NCI-H510A (cell line): ENCODE measurements around the gene TTC16.

Experiments used
- DNase-seq: peaks from one replicate; lab custom pipeline; 2025; lab: John Stamatoyannopoulos, UW

Gene TTC16

DNA sequence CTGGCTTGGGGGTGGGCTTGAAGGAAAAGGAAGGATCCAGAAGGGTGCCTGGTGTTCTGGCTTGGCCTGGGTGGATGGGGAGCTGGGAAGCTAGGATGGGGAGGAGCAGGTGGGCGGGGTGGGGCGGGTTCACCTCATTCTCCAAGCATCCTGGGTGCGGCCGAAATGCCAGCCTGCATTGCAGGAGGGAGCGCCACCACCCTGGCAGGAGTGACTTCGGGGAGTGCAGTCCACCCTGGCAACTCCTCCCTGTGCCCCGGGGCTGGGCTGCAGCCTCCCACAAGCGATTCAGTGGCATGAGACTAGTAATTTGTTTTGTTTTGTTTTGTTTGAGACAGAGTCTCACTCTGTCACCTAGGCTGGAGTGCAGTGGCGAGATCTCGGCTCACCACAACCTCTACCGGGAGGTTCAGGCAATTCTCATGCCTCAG, 5.5 kb downstream of the TTC16 start:
- DNase-seq = peak; percentile 44

GRCh38 chr9:127722055-127722745, 6.3 kb downstream of the TTC16 start:
- no peak for DNase-seq

- no peak for DNase-seq
Observed at GRCh38 chr9:127723013-127723412, 7.1 kb downstream of the TTC16 start.

- no peak for DNase-seq
Observed at GRCh38 chr9:127723444-127723843, 7.6 kb downstream of the TTC16 start.

DNA sequence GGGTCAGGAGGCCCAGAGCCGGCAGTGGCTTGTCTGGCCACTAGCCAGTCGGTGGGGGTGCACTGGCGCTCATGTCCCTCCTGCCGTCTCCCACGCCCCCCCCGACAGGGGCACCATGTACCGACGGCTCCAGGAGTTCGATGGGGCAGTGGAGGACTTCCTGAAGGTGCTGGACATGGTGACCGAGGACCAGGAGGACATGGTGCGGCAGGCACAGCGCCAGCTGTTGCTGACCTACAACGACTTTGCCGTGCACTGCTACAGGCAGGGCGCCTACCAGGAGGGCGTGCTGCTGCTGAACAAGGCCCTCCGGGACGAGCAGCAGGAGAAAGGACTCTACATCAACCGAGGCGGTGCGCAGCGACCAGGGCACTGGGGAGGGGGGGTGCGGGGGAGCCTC, 8.1 kb downstream of the TTC16 start:
- DNase-seq = no peak

GRCh38 chr9:127726871-127727270, 11.0 kb downstream of the TTC16 start:
- DNase-seq = no peak

GRCh38 chr9:127728808-127729207, 12.9 kb downstream of the TTC16 start:
- no peak for DNase-seq

DNA sequence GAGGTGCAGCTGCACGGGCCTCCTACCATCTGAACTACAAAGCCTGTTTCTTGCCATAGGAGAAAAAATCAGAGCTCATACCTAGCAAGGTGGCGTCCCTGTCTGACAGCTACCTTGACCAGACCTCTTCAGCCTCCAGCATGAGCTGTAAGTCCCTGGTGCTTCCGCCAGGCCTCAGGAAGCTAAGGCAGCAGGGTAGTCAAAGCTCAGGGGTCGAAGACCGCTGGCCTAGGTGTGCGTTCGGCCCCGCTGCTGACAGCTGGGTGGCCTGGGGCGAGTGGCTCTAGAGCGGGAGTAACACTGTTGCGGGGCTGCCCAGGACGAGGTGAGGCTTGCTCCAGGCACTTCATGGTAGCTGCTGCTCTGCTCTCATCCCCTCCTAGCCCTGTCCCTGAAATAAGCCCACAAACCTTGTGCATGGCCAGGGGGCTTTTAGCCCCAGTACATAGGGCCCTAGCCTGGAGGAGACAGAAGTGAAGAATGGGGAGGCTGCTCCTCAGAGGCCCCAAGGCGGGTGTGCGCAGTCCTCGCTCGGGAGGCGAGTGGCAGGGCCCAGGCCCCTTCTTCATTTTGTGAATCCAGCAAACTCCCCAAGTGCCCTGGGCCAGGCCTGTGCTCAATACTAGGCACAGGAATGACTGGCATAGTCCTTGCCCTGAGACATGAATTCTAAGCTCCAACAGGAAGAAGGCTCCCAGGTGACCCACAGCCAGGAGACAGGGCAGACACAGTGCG, 13.8 kb downstream of the TTC16 start:
- no peak for DNase-seq

DNA sequence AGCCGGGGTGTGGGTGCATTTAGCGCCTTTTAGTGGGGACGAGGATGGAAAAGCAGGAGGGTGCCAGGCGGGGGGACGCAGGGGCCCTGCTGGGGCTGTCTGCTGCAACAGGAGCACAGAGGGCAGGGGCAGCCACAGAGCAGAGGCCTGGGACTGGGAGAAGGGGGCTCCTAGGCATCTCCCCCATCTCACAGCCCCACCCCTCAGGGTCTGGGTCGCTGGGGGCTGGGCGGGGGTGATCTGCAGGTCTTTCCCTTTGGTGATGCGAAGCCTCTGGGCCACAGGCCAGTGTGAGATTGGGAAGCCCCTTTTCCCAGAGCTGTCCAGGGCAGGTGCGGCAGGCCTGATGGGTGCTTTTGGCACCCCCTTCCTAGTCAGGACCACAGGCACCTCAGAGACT, 14.4 kb downstream of the TTC16 start:
- no peak for DNase-seq

DNA sequence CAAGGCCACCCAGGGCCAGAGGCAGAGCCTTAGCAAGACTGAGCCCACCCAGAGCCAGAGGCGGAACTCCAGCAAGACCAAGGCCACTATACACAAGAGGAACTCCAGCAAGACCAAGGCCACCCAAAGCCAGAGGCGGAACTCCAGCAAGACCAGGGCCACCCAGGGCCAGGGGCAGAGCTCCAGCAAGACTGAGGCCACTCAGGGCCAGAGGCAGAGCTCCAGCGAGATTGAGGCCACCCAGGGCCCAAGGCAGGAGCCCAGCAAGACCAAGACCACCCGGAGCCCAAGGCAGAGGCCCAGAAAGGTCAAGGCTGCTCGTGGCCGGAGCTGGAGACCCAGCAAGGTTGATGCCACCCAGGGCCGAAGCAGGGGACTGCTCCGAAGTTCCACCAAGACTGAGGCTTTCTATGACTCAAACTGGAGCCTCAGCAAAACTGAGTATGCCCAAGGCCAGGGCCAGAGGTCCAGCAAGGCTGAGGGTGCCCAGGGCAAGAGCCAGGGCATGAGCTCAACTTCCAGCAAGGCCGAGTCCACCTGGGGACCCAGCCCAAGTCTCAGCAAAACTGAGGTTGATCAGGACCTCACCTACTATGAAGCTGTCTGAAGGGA, 15.0 kb downstream of the TTC16 start:
- DNase-seq = no peak

DNA sequence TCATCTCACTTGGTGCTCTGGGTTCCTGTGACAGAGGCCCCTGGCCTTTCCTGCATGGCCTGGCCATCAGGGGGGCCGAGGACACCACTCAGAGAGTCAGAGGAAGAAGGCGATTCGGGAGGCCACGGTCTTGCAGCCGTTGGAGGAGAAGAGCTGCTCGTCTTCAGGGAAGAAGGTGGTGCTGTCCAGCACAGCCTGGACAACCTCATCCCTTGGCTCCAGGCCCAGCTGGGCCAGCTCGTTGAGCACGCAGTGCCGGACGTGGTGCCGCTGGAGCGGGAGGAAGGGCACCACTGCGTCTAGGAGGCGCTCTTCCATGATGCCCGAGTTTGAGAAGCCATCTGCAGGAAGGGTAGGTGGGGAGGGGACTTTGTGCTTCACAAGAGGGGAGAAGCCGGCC, 16.1 kb downstream of the TTC16 start:
- DNase-seq = no peak

GRCh38 chr9:127732444-127732843, 16.6 kb downstream of the TTC16 start:
- no peak for DNase-seq

GRCh38 chr9:127733614-127734013, 17.7 kb downstream of the TTC16 start:
- no peak for DNase-seq

DNA sequence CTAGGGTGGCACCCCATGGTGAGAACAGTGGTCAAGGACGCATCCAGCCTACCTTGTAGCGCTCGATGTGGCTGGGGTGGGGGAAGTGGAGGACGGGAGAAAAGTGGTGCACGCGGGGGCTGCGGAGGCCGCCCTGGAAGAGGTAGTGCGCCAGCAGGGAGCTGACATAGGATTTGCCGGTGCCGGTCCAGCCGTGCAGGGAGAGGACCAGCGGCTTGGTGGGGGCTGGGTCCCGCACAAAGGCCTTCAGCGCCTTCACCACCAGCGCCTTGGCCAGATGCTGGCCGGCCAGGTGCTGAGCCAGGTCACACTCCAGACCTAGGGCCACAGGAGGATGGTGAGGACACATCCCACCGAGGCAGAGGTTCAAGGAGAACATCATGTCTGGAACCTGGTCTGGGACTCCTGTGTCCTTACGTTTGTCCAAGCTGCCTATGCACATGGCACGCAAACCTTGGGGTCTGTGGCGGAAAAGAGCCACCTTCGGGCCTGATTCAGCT, 18.4 kb downstream of the TTC16 start:
- DNase-seq = no peak

DNA sequence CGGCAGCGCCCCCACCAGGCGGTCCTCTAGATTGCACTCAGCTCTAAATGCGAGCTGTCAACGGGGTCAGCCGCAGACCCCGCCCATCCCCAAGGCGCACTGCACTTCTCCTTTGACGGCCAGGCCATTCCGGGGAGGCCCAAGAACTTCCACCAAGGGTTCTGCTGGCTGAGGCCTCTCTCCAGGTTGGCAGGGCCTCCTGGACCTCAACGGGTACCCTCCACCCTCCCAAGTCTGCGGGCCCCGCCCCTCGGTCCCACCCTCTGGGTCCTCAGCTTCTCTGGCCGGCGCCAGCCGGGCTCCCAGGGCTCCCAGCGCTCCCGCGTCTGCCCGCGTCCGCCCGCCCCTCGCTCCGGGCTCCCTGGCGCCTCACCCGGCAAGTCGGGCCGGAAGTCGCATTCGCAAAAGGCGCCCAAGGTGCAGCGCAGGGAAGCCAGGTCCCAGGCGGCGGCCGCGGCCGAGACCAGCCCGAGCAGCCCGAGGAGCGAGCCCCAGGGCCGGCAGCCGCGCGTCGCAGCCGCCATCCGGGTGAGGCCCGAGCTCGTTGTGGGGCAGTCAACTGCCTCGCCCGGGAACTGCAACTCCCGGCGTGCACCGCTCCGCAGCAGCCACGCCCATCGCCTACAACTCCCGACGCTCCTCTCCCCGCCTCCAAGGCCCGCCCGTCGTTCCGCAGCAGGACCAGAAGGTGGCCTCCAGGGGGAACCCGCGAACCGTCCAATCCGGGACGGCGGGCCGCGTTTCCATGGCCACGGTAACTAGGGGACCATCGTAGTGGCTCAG, 19.1 kb downstream of the TTC16 start, which contains the start of gene TOR2A:
TOR2A (minus strand) TSS at position 548 of the 783 bp plus-strand sequence; CDS start at position 524, 24 bp downstream.
- peak; percentile 95 for DNase-seq

DNA sequence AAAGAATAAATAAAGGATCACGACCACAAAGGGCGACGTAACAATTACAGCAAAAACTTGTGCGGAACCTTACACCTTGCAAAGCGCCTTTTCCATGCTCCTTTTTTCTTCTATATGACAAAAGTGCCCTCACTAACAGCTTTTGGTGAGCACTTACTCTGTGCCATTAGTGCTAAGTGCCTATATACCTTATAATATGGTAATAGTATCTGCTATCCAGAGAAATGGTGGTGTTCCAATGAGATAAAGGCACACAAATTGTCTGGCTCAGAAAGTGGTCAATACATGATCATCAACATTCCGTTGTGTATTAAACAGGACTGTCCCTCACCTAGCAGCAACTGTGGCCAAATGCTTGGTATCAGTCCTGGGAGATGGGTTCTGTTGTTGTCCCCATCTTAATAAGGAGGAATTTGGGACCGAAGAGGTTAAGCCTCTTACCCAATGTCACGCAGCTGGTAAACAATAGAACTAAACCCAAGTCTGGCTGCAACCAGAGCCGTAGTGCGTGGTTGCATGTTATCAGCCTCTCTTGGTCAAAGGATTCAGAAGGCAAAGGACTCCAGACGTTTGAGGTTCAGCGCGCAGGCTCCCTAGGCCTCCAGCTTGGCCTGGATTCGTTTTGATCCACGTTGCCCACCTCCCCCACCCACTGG, 19.8 kb downstream of the TTC16 start:
- DNase-seq = no peak

GRCh38 chr9:127738666-127739065, 22.8 kb downstream of the TTC16 start:
- no peak for DNase-seq

GRCh38 chr9:127739614-127740330, 23.9 kb downstream of the TTC16 start:
- no peak for DNase-seq

DNA sequence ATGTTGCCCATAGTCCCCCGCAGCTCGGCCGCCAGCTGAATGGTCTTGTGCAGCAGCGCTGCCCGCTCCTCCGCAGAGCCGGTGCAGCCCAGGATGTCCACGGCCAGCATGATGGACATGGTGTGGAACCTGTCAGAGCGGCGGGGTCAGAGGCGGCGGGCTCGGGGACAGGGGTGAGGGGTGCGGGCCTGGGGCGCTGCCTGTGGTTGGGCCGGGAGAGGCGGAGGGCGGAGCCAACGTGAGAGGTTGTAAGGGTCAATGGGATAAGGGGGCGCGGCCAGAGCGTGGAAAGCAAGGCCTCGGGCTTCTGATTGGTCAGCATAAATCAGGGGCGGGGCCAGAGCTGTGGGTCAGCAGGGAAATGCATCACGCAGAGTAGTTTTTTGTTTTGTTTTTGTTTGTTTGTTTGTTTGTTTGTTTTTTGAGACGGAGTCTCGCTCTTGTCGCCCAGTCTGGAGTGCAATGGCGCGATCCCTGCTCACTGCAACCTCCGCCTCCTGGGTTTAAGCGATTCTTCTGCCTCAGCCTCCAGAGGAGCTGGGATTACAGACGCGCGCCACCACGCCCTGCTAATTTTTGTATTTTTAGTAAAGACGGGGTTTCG, 26.1 kb downstream of the TTC16 start:
- DNase-seq = no peak

GRCh38 chr9:127742435-127743088, 26.7 kb downstream of the TTC16 start:
- no peak for DNase-seq
